IPS-11a (cell line): Measurements from ENCODE around the gene OR2A2.
"Not testable (repeated sequence)": the region's sequence is repeated elsewhere in the genome, so short reads cannot be mapped to it uniquely, and the experiment has no call there.

Experiments used
- H3K4me3 ChIP-seq: one replicate; pipeline ENCODE4 v1.5.1; 2013; ENCODE audit warnings: low read depth, low read length, control low read depth

Gene OR2A2

GRCh38 chr7:144109283-144109682 lies at the start of gene OR2A2:
OR2A2 (plus strand) TSS chr7:144109583; CDS start chr7:144109583, 0 bp downstream.
- H3K4me3 ChIP-seq, result no peak within 1 kb of the TSS

GRCh38 chr7:144063710-144064109 lies 45.7 kb upstream of the OR2A2 start:
- H3K4me3 ChIP-seq, result no peak overlapping the region

GRCh38 chr7:144069511-144069910 lies 39.9 kb upstream of the OR2A2 start, which contains the start of gene OR2A25:
OR2A25 (plus strand) TSS chr7:144069811; CDS start chr7:144074220, 4,409 bp downstream.
- H3K4me3 ChIP-seq, result no peak within 1 kb of the TSS

- no peak overlapping the region for H3K4me3 ChIP-seq
Measured at GRCh38 chr7:144069953-144070352, 39.4 kb upstream of the OR2A2 start.

GRCh38 chr7:144074374-144074773 lies 35.0 kb upstream of the OR2A2 start:
- H3K4me3 ChIP-seq, result no peak overlapping the region

- H3K4me3 ChIP-seq, result no peak within 1 kb of the TSS
Measured at GRCh38 chr7:144085978-144086377, 23.4 kb upstream of the OR2A2 start, which contains the start of gene OR2A12. OR2A12 (plus strand) TSS chr7:144086278; CDS start chr7:144095108, 8,830 bp downstream.

- H3K4me3 ChIP-seq, result no peak overlapping the region
Measured at GRCh38 chr7:144086730-144087129, 22.7 kb upstream of the OR2A2 start.

GRCh38 chr7:144087230-144087629 lies 22.2 kb upstream of the OR2A2 start:
- no peak overlapping the region for H3K4me3 ChIP-seq

GRCh38 chr7:144090667-144091066 lies 18.7 kb upstream of the OR2A2 start:
- no peak overlapping the region for H3K4me3 ChIP-seq

GRCh38 chr7:144098776-144099175 lies 10.6 kb upstream of the OR2A2 start:
- H3K4me3 ChIP-seq, result no peak overlapping the region

- no peak overlapping the region for H3K4me3 ChIP-seq
Measured at GRCh38 chr7:144100607-144101006, 8.8 kb upstream of the OR2A2 start.

- no peak overlapping the region for H3K4me3 ChIP-seq
Measured at GRCh38 chr7:144102041-144102440, 7.3 kb upstream of the OR2A2 start.

GRCh38 chr7:144105211-144105610 lies 4.2 kb upstream of the OR2A2 start:
- H3K4me3 ChIP-seq, result no peak overlapping the region

- H3K4me3 ChIP-seq, result no peak overlapping the region
Measured at GRCh38 chr7:144110272-144110671, 889 bp downstream of the OR2A2 start.

- no peak overlapping the region for H3K4me3 ChIP-seq
Measured at GRCh38 chr7:144113651-144114050, 4.3 kb downstream of the OR2A2 start.

GRCh38 chr7:144118341-144118740 lies 9.0 kb downstream of the OR2A2 start:
- no peak overlapping the region for H3K4me3 ChIP-seq

- no peak within 1 kb of the TSS for H3K4me3 ChIP-seq
Measured at GRCh38 chr7:144122876-144123275, 13.5 kb downstream of the OR2A2 start, which contains the start of gene OR2A14. OR2A14 (plus strand) TSS chr7:144123176; CDS start chr7:144129113, 5,937 bp downstream.

- H3K4me3 ChIP-seq, result no peak overlapping the region
Measured at GRCh38 chr7:144127714-144128334, 18.4 kb downstream of the OR2A2 start.

GRCh38 chr7:144129601-144130000 lies 20.2 kb downstream of the OR2A2 start:
- H3K4me3 ChIP-seq, result not testable (repeated sequence)

GRCh38 chr7:144130730-144131129 lies 21.3 kb downstream of the OR2A2 start:
- no peak overlapping the region for H3K4me3 ChIP-seq

GRCh38 chr7:144132262-144132661 lies 22.9 kb downstream of the OR2A2 start:
- H3K4me3 ChIP-seq, result no peak overlapping the region

- no peak overlapping the region for H3K4me3 ChIP-seq
Measured at GRCh38 chr7:144133307-144133706, 23.9 kb downstream of the OR2A2 start.

GRCh38 chr7:144134116-144134515 lies 24.7 kb downstream of the OR2A2 start:
- no peak overlapping the region for H3K4me3 ChIP-seq
